ENCODE results near the gene TMTC2.

The TMTC2 gene

GRCh38 chr12:82728710-82729109, 42.0 kb downstream of the TMTC2 start:
- no peaks in the 10 kb centered on the region for H3K27me3 ChIP-seq (ENCODE audit: low read length)
- no peaks in the 10 kb centered on the region for H3K36me3 ChIP-seq (ENCODE audit: low read length)
- H3K79me2 ChIP-seq (ENCODE audit: insufficient read depth, low read length): no peaks in the 10 kb centered on the region
- H3K9me2 ChIP-seq (replicated peaks; ENCODE audit: insufficient read depth, low read length): no peaks in the 10 kb centered on the region
- no peak for TF ChIP-seq EZH2phosphoT487 (conservative IDR thresholded peaks at IDR 0.05; ENCODE audit: low read length)
- no peak for TF ChIP-seq CTCF (IDR thresholded peaks at IDR 0.05; ENCODE audit: insufficient read depth, low read length, poor library complexity, severe bottlenecking)
- H3K4me3 ChIP-seq (ENCODE audit: insufficient read depth, low read length, poor library complexity, severe bottlenecking): no peak overlapping the region
- H3K27ac ChIP-seq (ENCODE audit: low read depth, low read length): no peak overlapping the region
- H3F3A ChIP-seq (ENCODE audit: insufficient read depth): no peaks in the 10 kb centered on the region
- no peak overlapping the region for H3K4me2 ChIP-seq (ENCODE audit: low read depth, low read length, poor library complexity, severe bottlenecking)
- H4K20me1 ChIP-seq (ENCODE audit: low read depth, low read length): no peaks in the 10 kb centered on the region
- no peaks in the 10 kb centered on the region for H3K9me3 ChIP-seq (ENCODE audit: insufficient read depth, low read length)
- no peak overlapping the region for H3K9ac ChIP-seq (ENCODE audit: low read length)
- no peak overlapping the region for H2AFZ ChIP-seq (ENCODE audit: low read depth, low read length, severe bottlenecking)

GRCh38 chr12:82730953-82731459, 44.3 kb downstream of the TMTC2 start:
- Histone ChIP-seq H3K4me3 (ENCODE audit: insufficient read depth, low read length, poor library complexity, severe bottlenecking) (no peak overlapping the region), H3K9me3 (ENCODE audit: insufficient read depth, low read length) (no peaks in the 10 kb centered on the region), H3K36me3 (ENCODE audit: low read length) (no peaks in the 10 kb centered on the region), H3K27ac (ENCODE audit: low read depth, low read length) (no peak overlapping the region), H2AFZ (ENCODE audit: low read depth, low read length, severe bottlenecking) (no peak overlapping the region), H4K20me1 (ENCODE audit: low read depth, low read length) (no peaks in the 10 kb centered on the region), H3F3A (ENCODE audit: insufficient read depth) (no peaks in the 10 kb centered on the region), H3K79me2 (ENCODE audit: insufficient read depth, low read length) (no peaks in the 10 kb centered on the region), H3K4me2 (ENCODE audit: low read depth, low read length, poor library complexity, severe bottlenecking) (no peak overlapping the region), H3K9me2 (replicated peaks; ENCODE audit: insufficient read depth, low read length) (no peaks in the 10 kb centered on the region), H3K27me3 (ENCODE audit: low read length) (no peaks in the 10 kb centered on the region), H3K9ac (ENCODE audit: low read length) (no peak overlapping the region)
- TF ChIP-seq CTCF (IDR thresholded peaks at IDR 0.05; ENCODE audit: insufficient read depth, low read length, poor library complexity, severe bottlenecking) (no peak), EZH2phosphoT487 (conservative IDR thresholded peaks at IDR 0.05; ENCODE audit: low read length) (no peak)

- no peak overlapping the region for H3K4me2 ChIP-seq (ENCODE audit: low read depth, low read length, poor library complexity, severe bottlenecking)
- no peaks in the 10 kb centered on the region for H3K79me2 ChIP-seq (ENCODE audit: insufficient read depth, low read length)
- H3K9me2 ChIP-seq (replicated peaks; ENCODE audit: insufficient read depth, low read length): no peaks in the 10 kb centered on the region
- H3K9ac ChIP-seq (ENCODE audit: low read length): no peak overlapping the region
- no peak overlapping the region for H2AFZ ChIP-seq (ENCODE audit: low read depth, low read length, severe bottlenecking)
- H3K9me3 ChIP-seq (ENCODE audit: insufficient read depth, low read length): no peaks in the 10 kb centered on the region
- no peaks in the 10 kb centered on the region for H3F3A ChIP-seq (ENCODE audit: insufficient read depth)
- no peaks in the 10 kb centered on the region for H3K36me3 ChIP-seq (ENCODE audit: low read length)
- no peaks in the 10 kb centered on the region for H4K20me1 ChIP-seq (ENCODE audit: low read depth, low read length)
- H3K27me3 ChIP-seq (ENCODE audit: low read length): no peaks in the 10 kb centered on the region
- H3K4me3 ChIP-seq (ENCODE audit: insufficient read depth, low read length, poor library complexity, severe bottlenecking): no peak overlapping the region
- TF ChIP-seq CTCF (IDR thresholded peaks at IDR 0.05; ENCODE audit: insufficient read depth, low read length, poor library complexity, severe bottlenecking) (no peak), EZH2phosphoT487 (conservative IDR thresholded peaks at IDR 0.05; ENCODE audit: low read length) (no peak)
- H3K27ac ChIP-seq (ENCODE audit: low read depth, low read length): no peak overlapping the region
Observed at GRCh38 chr12:82740129-82741000, 53.7 kb downstream of the TMTC2 start.

Data from SU-DHL-6 (cell line).